Measurements from ENCODE around the gene RALBP1.
"Not testable (repeated sequence)": the region's sequence is repeated elsewhere in the genome, so short reads cannot be mapped to it uniquely, and the experiment has no call there.

RALBP1 gene

DNA sequence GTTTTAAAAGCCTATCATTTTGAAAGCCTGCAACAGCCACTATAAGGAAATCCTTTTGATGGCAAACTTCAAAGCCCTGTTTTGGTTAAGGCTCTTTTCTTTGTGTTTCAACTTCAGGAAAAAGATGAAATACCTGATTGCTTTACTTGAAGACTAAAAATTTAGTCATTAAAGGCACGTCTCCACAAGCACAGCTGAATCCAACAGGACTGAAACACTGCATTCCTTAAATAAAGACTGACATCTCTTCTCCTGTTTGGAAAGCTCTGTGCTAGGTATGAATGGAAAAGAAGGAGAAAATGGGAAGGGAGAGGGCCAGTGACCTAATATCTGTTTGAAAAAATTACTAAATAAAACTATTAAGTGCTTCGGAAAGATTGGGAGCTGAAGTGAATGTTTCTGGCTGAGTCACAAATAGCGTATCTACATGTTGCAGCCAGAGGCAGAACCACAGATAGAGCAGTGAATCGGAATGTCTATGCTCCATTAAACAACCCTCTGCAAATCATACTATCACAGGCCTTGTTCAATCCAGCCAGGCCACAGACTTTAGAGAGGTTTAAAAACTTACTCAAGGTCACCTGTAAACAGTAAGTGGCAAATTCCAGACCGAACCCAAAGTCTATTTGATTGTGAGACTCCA lies 21.1 kb upstream of the RALBP1 start:
- no peak for DNase-seq (ENCODE audit: low read depth)

DNA sequence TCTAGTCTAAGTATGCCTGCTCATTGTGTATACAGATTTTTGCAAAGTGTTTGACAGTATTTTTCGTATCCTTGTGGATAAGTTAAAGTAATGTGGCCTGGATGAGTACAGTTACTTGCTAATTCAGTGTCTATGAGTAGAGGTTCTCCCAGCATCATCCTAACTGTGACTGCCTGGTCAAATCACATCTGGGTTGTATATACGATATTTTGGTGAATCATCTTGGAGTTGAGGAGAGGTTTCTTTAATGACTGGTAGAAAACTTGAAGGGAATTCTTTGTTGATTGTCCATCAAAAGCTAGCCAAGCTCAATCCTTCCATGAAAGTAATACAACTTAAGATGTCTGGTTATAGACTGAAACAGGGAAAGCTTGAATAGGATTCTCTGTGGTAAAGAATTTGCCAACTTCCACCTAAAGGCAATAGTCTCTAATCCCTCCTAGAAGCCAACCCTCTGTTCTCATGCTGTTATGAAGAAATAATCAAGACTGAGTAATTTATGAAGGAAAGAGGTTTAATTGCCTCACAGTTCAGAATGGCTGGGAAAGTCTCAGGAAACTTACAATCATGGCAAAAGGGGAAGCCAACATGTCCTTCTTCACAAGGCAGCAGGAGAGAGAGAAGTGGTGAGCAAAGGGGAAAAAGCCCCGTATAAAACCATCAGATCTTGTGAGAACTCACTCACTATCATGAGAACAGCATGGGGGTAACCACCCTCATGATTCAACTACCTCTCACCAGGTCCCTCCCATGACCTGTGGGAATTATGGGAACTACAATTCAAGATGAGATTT lies 19.4 kb upstream of the RALBP1 start:
- DNase-seq (ENCODE audit: low read depth), result no peak

DNA sequence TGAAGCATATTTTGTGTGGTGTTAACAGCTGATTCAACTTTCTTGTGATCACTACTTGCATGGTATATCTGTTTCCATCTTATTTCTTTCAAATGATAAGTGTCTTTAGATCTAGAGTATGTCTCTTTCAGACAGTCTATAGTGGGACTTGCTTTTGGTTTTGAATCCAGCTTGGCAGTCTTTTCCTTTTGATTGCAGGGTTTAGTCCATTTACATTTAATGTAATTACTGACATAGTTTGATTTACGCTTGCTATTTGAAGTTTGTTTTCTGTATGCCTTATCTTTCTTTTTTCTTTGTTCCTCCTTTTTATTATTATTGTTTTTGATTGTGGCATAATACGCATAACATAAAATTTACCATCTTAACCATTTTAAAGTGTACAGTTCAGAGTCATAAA lies 9.2 kb upstream of the RALBP1 start:
- no peak for DNase-seq (ENCODE audit: low read depth)

DNA sequence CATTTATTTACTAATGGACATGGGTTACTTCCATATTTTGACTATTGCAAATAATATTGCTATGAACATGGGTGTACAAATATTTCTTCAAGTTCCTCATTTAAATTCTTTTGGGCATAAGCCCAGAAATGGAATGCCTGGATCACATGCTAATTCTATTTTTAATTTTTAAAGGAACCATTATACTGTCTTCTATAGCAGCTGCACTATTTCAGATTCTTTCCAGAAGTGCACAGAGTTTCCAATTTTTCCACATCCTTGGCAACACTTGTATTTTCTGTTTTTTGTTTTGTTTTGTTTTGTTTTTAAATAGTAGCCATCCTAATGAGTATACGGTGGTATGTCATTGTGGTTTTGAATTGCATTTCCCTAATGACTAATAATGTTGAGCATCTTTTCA lies 8.5 kb upstream of the RALBP1 start:
- DNase-seq (ENCODE audit: low read depth), result no peak

DNA sequence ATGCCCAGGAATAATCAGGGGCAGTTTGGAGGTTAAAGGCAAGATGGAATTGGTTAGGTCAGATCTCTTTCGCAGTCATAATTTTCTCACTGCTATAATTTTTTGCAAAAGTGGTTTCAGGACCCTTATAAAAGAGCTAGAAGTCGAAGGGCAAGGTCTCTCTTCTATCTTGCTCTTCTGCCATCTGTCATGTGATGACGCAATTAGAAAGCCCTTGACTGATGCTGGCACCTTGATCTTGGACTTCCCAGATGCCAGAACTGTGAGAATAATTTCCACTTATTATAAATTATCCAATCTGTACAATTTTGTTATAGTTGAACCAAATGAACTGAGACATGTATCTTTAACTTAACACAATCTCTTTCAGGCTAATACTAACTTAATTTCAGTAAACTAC lies 6.3 kb upstream of the RALBP1 start:
- DNase-seq (ENCODE audit: low read depth), result no peak

DNA sequence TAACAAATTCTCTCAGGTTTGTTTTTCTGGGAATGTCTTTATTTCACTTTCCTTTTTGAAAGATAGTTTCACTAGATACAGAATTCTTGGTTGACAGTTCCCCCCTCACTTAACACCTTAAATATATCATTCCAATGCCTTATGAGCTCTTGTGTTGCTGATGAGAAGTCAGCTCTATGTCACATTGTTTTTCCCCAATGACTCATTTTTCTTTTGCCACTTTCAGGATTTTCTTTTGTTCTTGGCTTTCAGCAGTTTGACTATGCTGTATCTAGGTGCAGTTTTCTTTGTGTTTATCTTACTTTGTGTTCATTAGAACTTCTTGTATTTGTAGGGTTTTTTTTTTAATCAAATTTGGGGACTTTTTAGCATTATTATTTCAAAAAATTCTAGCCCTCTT lies 5.6 kb upstream of the RALBP1 start:
- no peak for DNase-seq (ENCODE audit: low read depth)

DNA sequence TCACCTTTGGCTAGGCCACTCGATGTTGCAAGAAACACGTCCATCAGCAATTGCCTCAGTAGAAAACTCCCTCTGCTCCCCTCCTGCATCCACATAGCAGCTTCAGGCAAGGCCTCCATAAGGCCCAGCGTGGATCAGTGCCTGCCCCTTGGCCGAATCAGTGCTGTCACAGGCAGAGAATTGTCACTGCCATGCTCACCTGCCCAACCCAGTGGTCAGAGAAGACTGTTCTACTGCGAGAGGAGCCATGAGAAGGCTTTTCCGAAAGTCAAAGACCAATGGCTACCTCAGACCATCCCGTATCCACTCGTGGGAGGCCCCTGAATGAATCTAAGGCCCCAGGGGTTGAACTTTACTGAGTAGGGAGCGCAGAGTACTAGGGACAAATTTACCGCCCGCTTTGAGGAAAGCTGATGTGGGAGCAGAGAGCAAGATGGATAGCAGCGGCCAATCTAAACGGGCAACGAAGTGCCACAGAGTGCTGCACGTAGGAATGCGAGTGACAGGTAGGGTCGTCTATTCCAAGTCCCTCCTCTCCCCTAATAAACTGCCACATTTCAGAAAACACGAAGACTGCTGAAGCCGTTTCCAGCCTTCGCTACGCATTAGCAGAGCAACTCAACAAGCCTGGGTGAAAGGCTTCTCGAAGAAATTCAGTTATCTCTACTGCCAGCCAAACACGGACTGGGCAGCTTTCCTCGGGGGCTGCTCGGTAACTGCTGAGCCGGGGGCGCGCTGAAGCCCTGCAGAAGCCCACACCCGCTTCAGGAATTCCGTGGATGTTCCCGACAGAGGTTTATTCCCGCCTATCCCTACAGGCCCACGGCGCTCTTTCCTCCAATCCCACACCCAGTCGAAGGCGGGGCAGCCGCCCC lies 968 bp upstream of the RALBP1 start:
- peak; percentile 59 for DNase-seq (ENCODE audit: low read depth)

DNA sequence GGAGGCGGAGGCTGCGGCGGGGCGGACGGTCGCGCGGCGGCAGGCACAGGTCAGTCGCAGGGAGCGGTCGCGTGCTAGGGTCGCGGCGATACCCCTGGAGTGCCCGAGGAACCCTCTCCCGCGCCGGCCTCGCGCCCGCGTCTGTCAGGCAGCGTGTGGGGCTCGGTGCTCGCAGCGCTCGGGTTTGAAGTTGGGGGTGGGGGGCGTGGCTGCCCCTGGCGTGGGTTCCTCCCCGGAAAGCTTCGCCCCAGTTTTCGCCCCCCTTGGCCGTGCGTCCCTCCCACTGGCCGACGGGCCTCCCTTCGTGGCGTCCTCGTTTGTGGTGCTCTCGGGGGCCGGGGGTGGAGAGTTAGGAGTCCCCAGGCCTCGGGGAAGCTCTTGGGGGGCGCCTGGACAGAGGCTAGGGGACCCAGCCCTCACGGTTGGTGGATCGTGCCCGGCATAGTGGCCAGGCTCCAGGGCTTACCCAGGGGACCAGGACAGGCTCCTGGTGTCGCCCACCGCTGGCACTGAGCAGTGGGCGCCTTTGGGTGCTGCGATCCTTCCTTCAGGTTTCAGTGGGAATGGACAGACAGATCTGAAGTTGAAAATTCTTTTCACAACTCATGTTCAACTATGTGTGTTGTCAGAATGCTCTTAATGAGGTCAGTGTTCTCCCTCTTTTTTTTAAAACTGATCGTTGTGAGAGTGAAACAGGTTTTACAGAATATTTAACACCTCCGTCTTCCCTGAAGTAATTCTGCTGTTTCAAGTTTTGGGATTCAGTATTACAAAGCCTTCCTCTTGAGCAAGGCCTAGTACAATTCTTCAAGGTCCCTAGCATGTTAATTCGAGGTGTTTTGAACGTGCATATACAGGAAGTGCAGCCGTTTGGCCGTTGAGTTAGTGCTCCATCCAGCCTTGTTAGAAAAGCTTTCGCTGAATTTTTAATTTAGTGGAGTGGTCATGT lies 604 bp downstream of the RALBP1 start:
- DNase-seq (ENCODE audit: low read depth), result no peak

DNA sequence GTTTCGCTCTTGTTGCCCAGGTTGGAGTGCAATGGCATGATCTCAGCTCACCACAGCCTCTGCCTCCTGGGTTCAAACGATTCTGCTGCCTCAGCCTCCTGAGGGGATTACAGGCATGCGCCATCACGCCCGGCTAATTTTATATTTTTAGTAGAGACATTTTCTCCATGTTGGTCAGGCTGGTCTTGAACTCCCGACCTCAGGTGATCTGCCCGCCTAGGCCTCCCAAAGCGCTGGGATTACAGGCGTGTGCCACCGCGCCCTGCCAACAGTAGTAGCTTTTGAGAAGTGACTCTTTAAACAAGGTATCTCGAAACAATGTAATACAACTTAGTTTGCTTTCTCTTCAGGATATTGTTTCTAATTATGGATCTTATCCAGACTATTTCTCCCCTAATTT lies 1.6 kb downstream of the RALBP1 start:
- not testable (repeated sequence) for DNase-seq (ENCODE audit: low read depth)

DNA sequence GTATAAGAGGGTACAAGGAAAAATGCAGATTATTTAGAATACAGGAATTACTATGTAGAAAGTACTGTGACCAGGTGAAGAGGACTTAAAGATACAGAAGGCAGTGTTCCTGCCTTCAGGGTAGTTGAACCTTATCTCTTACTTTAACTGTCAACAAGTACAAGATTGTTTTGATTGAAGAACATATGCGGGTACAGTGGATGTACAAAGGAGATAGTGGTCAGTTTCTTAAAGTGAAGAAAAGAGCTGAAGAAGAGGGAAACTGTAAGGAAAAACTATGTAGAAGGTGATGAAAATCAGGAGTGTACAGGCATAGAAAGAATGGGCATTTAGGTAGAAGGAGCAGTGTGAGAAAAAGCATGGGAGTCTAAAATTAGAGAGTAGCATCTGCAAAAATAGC lies 2.2 kb downstream of the RALBP1 start:
- DNase-seq (ENCODE audit: low read depth), result no peak

DNA sequence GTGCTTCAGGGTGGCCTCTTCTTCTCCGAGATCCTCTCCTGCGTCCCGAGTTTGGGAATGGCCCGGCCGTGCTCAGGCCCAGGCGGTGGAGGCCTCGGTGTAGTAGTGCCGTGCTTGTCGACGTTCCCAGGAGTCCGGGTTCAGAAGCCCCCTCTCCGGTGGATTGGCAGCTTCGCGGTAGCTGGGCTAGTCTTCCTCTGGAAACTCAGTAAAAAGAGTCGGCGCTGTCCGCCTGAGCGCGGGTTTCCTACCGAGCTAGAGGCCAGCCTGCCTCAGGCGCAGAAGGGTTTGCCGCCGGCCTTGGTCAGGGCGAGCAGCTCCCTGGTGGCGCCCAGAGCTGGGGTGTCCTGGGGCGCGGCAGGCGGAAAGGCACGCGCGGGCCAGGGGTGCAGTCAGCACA lies 3.2 kb downstream of the RALBP1 start:
- no peak for DNase-seq (ENCODE audit: low read depth)

DNA sequence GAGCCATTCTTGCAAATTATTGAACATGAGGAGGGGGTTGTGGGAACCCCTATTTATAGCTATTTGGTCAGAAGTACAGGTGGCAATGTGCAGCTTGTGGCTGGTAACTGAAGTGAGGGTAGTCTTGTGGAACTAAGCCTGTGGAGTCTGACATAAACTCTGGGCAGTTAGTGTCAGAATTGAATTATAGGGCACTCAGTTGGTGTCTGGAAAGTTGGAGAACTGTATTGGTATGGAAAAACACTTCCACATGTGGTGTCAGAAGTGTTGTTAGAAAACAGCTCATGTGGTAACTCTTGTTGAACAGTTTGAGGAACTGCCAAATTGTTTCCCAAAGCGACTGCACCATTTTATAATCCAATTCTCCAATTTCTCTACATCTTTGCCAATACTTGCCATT lies 7.5 kb downstream of the RALBP1 start:
- DNase-seq (ENCODE audit: low read depth), result no peak

DNA sequence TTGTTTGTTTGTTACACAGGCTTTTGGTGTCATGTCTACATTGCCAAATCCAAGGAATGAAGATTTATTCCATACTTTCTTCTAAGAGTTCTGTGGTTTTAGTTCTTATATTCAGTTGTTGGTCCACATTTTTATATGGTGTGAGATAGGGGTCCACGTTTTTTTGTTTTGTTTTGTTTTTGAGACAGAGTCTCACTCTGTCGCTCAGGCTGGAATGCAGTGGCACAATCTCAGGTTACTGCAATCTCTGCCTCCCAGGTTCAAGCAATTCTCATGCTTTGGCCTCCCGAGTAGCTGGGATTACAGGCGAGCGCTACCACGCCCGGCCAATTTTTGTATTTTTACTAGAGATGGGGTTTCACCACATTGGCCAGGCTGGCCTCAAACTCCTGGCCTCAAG lies 8.2 kb downstream of the RALBP1 start:
- no peak for DNase-seq (ENCODE audit: low read depth)

DNA sequence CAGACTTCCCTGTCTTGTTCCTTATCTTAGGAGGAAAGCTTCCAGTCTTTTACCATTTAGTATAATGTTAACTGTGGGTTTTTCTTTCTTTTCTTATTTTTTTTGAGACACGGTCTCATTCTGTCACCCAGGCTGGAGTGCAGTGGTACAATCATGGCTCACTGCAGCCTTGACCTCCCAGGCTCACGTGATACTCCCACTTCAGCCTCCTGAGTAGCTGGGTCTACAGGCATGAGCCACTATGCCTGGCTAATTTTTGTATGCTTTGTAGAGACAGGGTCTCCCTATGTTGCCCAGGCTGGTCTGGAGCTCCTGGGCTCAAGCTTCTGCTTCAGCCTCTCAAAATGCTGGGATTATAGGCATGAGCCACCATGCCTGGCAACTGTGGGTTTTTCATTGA lies 9.5 kb downstream of the RALBP1 start:
- not testable (repeated sequence) for DNase-seq (ENCODE audit: low read depth)

DNA sequence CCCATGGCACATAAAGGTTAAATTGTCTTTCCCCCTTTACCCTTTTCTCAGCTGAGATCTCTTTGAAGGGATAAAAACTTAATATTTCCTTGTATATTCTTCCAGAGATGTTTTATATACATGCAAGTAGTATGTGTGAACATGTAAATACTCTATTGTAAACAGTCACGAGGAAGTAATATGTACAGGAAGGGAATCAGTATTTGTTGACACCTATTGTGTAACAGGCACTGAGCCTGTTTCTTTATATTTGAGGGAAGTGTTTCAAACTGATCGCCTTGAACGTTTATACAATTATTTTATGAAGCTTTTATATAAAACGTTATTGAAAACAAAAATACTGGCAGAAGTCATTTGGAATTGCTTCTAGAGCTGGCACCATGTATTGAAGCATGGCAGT lies 13.2 kb downstream of the RALBP1 start:
- no peak for DNase-seq (ENCODE audit: low read depth)

DNA sequence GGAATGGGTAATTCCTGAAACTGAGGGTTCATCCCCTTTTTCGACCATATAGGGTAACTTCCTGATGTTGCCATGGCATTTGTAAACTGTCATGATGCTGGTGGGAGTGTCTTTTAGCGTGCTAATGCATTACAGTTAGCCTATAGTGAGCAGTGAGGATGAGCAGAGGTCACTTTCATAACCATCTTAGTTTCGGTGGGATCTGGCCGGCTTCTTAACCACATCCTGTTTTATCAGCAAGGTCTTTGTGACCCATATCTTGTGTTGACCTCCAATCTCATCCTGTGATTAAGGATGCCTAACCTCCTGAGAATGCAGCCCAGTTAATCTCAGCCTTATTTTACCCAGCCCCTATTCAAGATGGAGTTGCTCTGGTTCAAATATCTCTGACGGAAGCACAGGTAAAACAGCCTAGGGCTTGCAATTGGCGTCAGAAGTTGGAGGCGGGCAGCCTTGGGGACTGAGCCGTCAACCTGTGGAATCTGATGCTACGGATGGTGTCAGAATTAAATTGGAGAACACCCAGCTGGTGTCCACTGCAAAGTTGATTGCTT lies 19.5 kb downstream of the RALBP1 start:
- DNase-seq (ENCODE audit: low read depth), result no peak

DNA sequence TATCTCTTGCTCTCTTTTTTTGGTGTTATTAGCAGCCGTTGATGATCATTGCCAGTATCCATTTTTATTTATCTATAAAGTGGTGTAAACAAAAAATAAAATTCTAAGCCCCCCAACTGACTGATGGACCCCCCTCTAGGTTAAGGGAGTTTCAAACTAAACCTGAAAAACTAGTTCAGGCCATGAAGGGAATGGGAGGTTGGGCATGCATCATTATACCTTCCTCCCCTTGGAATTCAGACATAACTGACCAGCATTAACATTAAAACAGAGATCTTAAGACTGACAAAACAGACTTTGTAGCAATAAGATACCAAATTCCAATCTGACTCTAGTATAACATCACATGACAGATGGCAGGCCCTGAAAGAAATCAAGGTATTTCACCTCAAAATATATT lies 20.2 kb downstream of the RALBP1 start:
- DNase-seq (ENCODE audit: low read depth), result no peak

DNA sequence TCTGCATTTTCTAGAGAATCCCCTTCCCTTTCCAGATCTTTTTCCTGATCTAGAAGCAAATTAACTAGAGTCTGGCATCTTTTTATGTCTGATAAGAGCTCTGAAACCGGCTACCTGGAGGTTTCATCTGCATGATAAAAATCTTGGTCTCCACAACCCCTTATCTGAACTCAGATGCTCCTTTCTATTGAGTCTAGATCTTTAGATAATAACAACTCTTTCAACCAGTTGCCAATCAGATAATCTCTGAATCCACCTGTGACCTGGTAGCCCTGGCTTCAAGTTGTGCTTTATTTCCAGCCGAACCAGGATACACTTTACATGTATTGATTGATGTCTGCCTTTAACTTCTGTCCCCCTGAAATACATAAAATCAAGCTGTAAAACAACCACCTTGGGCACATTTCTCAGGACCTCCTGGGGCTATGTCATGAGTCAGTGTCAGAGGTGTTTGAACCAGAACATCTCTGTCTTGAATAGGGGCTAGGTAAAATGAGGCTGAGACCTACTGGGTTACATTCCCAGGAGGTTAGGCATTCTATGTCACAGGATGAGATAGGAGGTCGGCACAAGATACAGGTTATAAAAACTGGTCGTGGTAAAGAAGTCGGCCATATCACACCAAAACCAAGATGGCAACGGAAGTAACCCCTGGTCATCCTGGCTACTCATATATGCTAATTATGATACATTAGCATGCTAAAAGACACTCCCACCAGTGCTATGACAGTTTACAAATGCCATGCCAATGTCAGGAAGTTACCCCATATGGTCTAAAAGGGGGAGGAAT lies 20.8 kb downstream of the RALBP1 start:
- DNase-seq (ENCODE audit: low read depth), result no peak

DNA sequence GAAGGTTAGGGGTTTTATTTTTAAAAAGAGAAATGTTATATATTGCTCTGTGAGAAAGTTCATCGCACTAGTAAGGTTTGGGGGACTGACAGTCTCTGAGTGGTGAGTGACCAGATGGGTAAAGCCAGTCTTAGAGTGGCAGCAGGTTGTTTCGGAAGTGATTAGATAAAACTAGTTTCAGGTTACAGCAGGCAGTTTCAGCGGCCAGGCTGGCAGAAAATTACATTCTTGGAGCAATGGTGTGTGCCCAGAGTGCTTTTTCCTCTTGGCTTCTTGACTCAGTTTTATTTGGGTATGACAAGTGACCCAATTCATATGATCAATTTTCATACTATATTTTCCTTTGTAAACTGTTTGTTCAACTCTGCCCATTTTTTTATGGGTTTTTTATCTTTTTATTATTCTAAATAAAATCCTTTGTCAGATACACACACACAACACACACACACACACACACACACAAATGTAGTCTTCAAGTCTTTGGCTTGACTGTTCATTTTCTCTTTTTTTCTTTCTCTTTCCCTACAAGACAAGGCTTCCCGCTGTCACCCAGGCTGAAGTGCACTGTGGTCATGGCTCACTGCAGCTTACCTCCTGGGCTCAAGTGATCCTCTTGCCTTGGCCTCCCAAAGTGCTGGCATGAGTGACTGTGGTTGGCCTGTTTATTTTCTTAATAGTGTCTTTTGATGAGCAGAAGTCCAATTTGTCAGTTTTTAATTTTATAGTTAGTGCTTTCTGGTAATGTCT lies 30.9 kb downstream of the RALBP1 start:
- no peak for DNase-seq (ENCODE audit: low read depth)

DNA sequence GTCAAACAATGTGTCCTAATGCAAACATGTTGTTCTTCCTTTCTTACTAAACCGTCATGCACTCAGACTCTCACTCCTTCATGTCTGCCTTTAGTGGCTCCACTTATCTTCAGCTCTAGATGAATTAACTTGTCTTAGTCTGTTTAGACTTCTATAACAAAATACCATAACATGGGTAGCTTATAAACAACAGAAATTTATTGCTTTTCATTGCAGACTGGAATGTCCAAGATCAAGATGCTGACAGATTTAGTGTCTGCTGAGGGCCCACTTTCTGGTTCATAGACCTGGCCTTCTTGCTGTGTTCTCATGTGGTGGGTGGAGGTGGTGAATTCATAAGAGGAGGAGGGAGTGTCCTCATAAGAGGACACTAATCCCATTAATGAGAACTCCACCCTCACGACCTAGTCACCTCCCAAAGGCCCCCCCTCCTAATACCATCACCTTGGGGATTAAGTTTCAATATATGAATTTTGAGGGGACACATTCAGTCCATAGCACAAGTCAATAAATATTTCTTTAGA lies 32.3 kb downstream of the RALBP1 start:
- no peak for DNase-seq (ENCODE audit: low read depth)
